SK-N-SH (cell line): Measurements from ENCODE around the gene ZNF503. TPM values are rescaled to one million over a fixed set of nuclear protein-coding genes. Genes with fewer than 3 reads are reported as not detected.

Source experiments
- CTCF ChIA-PET: fragments of 300-600, 350-600 bp; formaldehyde crosslinking; extraction: SDS; loops from one replicate; lab custom pipeline; 2021; lab: Yijun Ruan, JAX
- POLR2A ChIA-PET: fragments of 350-600 bp; sonication (Branson Sonifier 250); formaldehyde crosslinking; extraction: SDS; loops from one replicate; lab custom pipeline; 2020; ENCODE audit warnings: antibody characterized with exemption, inconsistent platforms; lab: Yijun Ruan, JAX
- DNase-seq: peaks from one replicate; pipeline ENCODE4 v3.0.0; 2012
- H2AFZ ChIP-seq: fragments of 200-600 bp; sonication (generic); 2 replicates; pipeline ENCODE4 v1.8.1; 2016; ENCODE audit warnings: antibody characterized with exemption, mild to moderate bottlenecking, low read depth
- H3F3A ChIP-seq: fragments of 200-600 bp; sonication (generic); replicated peaks from 2 replicates; pipeline ENCODE3; 2016; ENCODE audit warnings: antibody characterized with exemption, mild to moderate bottlenecking; ENCODE audit not compliant: insufficient read depth
- H3K27ac ChIP-seq, 2 experiments: fragments of 200-500 bp in 1 of 2; fragments of 200-600 bp in 1 of 2; sonication (Bioruptor generic) in 1 of 2; sonication (generic), shearing (Covaris generic) in 1 of 2; 2 replicates each; pipeline versions ENCODE4 v1.5.1 to v1.6.1; 2014 to 2016; ENCODE audit warnings: low read depth in 2 of 2, inconsistent platforms in 1 of 2, low read length in 1 of 2, mild to moderate bottlenecking in 1 of 2, mixed read lengths in 1 of 2
- H3K27me3 ChIP-seq: fragments of 200-600 bp; sonication (generic), shearing (Covaris generic); 2 replicates; pipeline ENCODE4 v1.6.1; 2016; ENCODE audit warnings: mixed run types; ENCODE audit not compliant: insufficient read depth
- H3K36me3 ChIP-seq, 2 experiments: fragments of 200-500 bp in 1 of 2; fragments of 200-600 bp in 1 of 2; sonication (Bioruptor generic) in 1 of 2; sonication (generic) in 1 of 2; replicated peaks in 1 of 2; 2 replicates each; pipeline versions ENCODE3 to v1.5.1; 2014 to 2016; ENCODE audit warnings: low read length in 1 of 2, mild to moderate bottlenecking in 1 of 2; ENCODE audit not compliant: insufficient read depth in 2 of 2, control insufficient read depth in 1 of 2
- H3K4me1 ChIP-seq, 2 experiments: fragments of 200-500 bp in 1 of 2; fragments of 200-600 bp in 1 of 2; sonication (Bioruptor generic) in 1 of 2; sonication (generic), shearing (Covaris generic) in 1 of 2; 2 replicates each; pipeline versions ENCODE4 v1.5.1 to v1.6.1; 2014 to 2016; ENCODE audit warnings: low read depth in 1 of 2, low read length in 1 of 2, mixed run types in 1 of 2; ENCODE audit not compliant: insufficient read depth in 2 of 2, control insufficient read depth in 1 of 2
- H3K4me2 ChIP-seq: fragments of 200-600 bp; sonication (generic), shearing (Covaris generic); 2 replicates; pipeline ENCODE4 v1.6.1; 2017; ENCODE audit warnings: mixed run types
- H3K4me3 ChIP-seq, 2 experiments: fragments of 200-500 bp in 1 of 2; fragments of 200-600 bp in 1 of 2; sonication (Bioruptor generic) in 1 of 2; sonication (generic), shearing (Covaris generic) in 1 of 2; 2 replicates each; pipeline versions ENCODE4 v1.5.1 to v1.8.1; 2014 to 2016; ENCODE audit warnings: low read depth in 2 of 2, inconsistent platforms in 1 of 2, low read length in 1 of 2, mild to moderate bottlenecking in 1 of 2, mixed read lengths in 1 of 2, moderate library complexity in 1 of 2
- H3K79me2 ChIP-seq: fragments of 200-600 bp; sonication (generic); 2 replicates; pipeline ENCODE4 v1.8.1; 2017; ENCODE audit warnings: mild to moderate bottlenecking; ENCODE audit not compliant: insufficient read depth
- H3K9ac ChIP-seq: fragments of 200-600 bp; sonication (generic); 2 replicates; pipeline ENCODE4 v1.6.1; 2017; ENCODE audit warnings: mixed run types
- H3K9me2 ChIP-seq: fragments of 200-600 bp; sonication (generic); 2 replicates; pipeline ENCODE4 v1.6.1; 2017; ENCODE audit warnings: mixed run types
- H3K9me3 ChIP-seq: fragments of 200-600 bp; sonication (generic); 2 replicates; pipeline ENCODE4 v1.6.1; 2017; ENCODE audit warnings: mixed run types, mild to moderate bottlenecking, moderate library complexity
- H4K20me1 ChIP-seq: fragments of 200-600 bp; sonication (generic); 2 replicates; pipeline ENCODE4 v1.6.1; 2017; ENCODE audit warnings: mild to moderate bottlenecking, mixed run types; ENCODE audit not compliant: insufficient read depth
- EZH2phosphoT487 ChIP-seq: fragments of 200-600 bp; sonication (generic); IDR thresholded peaks from 2 replicates; pipeline ENCODE4 v1.6.1; 2017; ENCODE audit warnings: low read depth, mixed run types, mild to moderate bottlenecking, antibody characterized with exemption, moderate library complexity, borderline replicate concordance
- FOXJ3 ChIP-seq: sonication (generic); formaldehyde crosslinking; IDR thresholded peaks from 2 replicates; pipeline ENCODE4 v1.5.1; 2020; ENCODE audit warnings: mild to moderate bottlenecking, missing genetic modification reagents
- FOXM1 ChIP-seq: IDR thresholded peaks from 2 replicates; pipeline ENCODE4 v1.4.0; 2012; ENCODE audit warnings: low read depth, mild to moderate bottlenecking
- MEF2A ChIP-seq: IDR thresholded peaks from 2 replicates; pipeline ENCODE4 v1.4.0; 2012; ENCODE audit warnings: low read depth, borderline replicate concordance
- MXI1 ChIP-seq: IDR thresholded peaks from 2 replicates; pipeline ENCODE4 v1.6.1; 2012; ENCODE audit warnings: mild to moderate bottlenecking, low read depth, low read length, improper control_type of control experiment
- NFIC ChIP-seq: IDR thresholded peaks from 2 replicates; pipeline ENCODE4 v1.4.0; 2012; ENCODE audit warnings: borderline replicate concordance
- NRF1 ChIP-seq: IDR thresholded peaks from 2 replicates; pipeline ENCODE4 v1.6.1; 2012; ENCODE audit warnings: low read depth, mild to moderate bottlenecking, low read length
- PBX3 ChIP-seq: IDR thresholded peaks from 2 replicates; pipeline ENCODE4; 2012
- POLR2AphosphoS5 ChIP-seq: IDR thresholded peaks from 2 replicates; pipeline ENCODE4 v1.6.1; 2012; ENCODE audit warnings: low read depth, low read length
- RAD21 ChIP-seq: IDR thresholded peaks from 2 replicates; pipeline ENCODE4 v1.6.1; 2012; ENCODE audit warnings: mild to moderate bottlenecking, low read length
- RCOR1 ChIP-seq: fragments of 150-350 bp; IDR thresholded peaks from 2 replicates; pipeline ENCODE4 v1.6.1; 2017; ENCODE audit warnings: antibody characterized with exemption, low read length
- RXRA ChIP-seq: IDR thresholded peaks from 2 replicates; pipeline ENCODE4 v1.4.0; 2012; ENCODE audit warnings: low read depth, mild to moderate bottlenecking, borderline replicate concordance
- TCF12 ChIP-seq: IDR thresholded peaks from 2 replicates; pipeline ENCODE4 v1.4.0; 2012
- TEAD4 ChIP-seq: IDR thresholded peaks from 2 replicates; pipeline ENCODE4 v1.4.0; 2012; ENCODE audit warnings: mild to moderate bottlenecking, borderline replicate concordance; ENCODE audit not compliant: insufficient read depth
- WGBS: methylation state at CpG from one replicate; pipeline ENCODE4 v1.1.6; 2017; ENCODE audit warnings: low lambda C conversion rate; 5-methylcytosine and 5-hydroxymethylcytosine counted together
- polyA plus RNA-seq, 3 experiments: library from polyadenylated mRNA; depleted of rRNA; stranded (reverse); fragments of >200 nt; gene quantifications; 2 replicates each; pipeline ENCODE4 v1.2.3, GENCODE V29; 2012
- TF ChIP-seq, protein P1 (sequence below): fragments of 150-350 bp; IDR thresholded peaks from 2 replicates; pipeline ENCODE4 v1.6.1; 2017; ENCODE audit warnings: antibody characterized with exemption, low read length, low read depth, borderline replicate concordance
- TF ChIP-seq, protein P2 (sequence below): IDR thresholded peaks from 2 replicates; pipeline ENCODE4 v1.4.0; 2012; ENCODE audit warnings: low read depth, borderline replicate concordance

ZNF503 gene
- polyA plus RNA-seq, 1 of the 3 experiments (the other 2 are of a cell fraction) = 5.9 TPM

DNA sequence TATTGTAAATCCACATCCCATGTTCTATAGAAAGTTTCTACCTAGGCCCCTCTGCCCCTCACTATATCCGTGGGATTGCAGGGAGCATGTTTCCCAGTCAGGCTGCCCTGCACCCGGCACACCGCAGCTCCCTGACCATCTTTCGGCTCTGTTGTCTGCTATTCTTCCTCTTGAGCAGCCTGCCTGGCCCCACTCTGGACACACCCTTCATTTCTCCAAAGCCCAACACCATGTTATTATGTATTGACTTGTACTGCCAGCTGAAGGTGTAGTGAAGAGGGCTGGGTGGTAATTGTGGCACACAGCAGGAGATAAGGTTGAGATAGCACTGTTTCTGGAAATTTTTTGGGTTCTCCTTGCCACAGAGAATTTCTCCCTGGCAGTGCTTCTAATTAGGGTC lies 39.6 kb upstream of the ZNF503 start:
- Histone ChIP-seq H3K27ac (no peak overlapping the region), H2AFZ (no peak overlapping the region), H3F3A (no peaks in the 10 kb centered on the region), H3K27me3 (no peaks in the 10 kb centered on the region), H3K4me1 (no peaks in the 10 kb centered on the region), H4K20me1 (no peaks in the 10 kb centered on the region), H3K9me3 (peaks cover 5% of the 10 kb centered on the region; the same call in 1 of the 2 replicates), H3K4me2 (no peak overlapping the region), H3K4me3 (no peak overlapping the region), H3K36me3 (no peaks in the 10 kb centered on the region), H3K79me2 (no peaks in the 10 kb centered on the region), H3K9me2 (no peaks in the 10 kb centered on the region), H3K9ac (no peak overlapping the region)
- WGBS = 77% methylated on average over 4 of the region's 4 CpGs
- ChIA-PET POLR2A (no interaction called here), CTCF (interaction anchor here (0.5 kb wide), 1 partner anchor 1271 kb away, joined by 3 read pairs; no protein-coding TSS in a partner anchor)
- TF ChIP-seq POLR2AphosphoS5 = no peak
- TF ChIP-seq MEF2A = no peak
- TF ChIP-seq MXI1 = no peak
- TF ChIP-seq FOXJ3 = no peak
- TF ChIP-seq, protein P1, sequence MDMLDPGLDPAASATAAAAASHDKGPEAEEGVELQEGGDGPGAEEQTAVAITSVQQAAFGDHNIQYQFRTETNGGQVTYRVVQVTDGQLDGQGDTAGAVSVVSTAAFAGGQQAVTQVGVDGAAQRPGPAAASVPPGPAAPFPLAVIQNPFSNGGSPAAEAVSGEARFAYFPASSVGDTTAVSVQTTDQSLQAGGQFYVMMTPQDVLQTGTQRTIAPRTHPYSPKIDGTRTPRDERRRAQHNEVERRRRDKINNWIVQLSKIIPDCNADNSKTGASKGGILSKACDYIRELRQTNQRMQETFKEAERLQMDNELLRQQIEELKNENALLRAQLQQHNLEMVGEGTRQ = no peak
- no peak for TF ChIP-seq PBX3
- TF ChIP-seq NFIC = no peak
- no peak for TF ChIP-seq RCOR1
- TF ChIP-seq RAD21 = no peak
- no peak for TF ChIP-seq RXRA
- TF ChIP-seq TEAD4 = no peak
- no peak for TF ChIP-seq EZH2phosphoT487
- no peak for TF ChIP-seq FOXM1
- no peak for DNase-seq

GRCh38 chr10:75440271-75440793 lies 38.8 kb upstream of the ZNF503 start:
- H3K27me3 ChIP-seq = no peaks in the 10 kb centered on the region
- no peaks in the 10 kb centered on the region for H4K20me1 ChIP-seq
- H3K4me3 ChIP-seq = no peak overlapping the region
- no peak overlapping the region for H2AFZ ChIP-seq
- peaks cover 5% of the 10 kb centered on the region; the same call in 1 of the 2 replicates for H3K9me3 ChIP-seq
- no peaks in the 10 kb centered on the region for H3K36me3 ChIP-seq
- TF ChIP-seq TCF12 (no peak), NRF1 (no peak), RXRA (no peak), FOXJ3 (no peak), POLR2AphosphoS5 (no peak), MEF2A (no peak), RCOR1 (no peak)
- TF ChIP-seq, protein P1 = no peak
- TF ChIP-seq, protein P2, sequence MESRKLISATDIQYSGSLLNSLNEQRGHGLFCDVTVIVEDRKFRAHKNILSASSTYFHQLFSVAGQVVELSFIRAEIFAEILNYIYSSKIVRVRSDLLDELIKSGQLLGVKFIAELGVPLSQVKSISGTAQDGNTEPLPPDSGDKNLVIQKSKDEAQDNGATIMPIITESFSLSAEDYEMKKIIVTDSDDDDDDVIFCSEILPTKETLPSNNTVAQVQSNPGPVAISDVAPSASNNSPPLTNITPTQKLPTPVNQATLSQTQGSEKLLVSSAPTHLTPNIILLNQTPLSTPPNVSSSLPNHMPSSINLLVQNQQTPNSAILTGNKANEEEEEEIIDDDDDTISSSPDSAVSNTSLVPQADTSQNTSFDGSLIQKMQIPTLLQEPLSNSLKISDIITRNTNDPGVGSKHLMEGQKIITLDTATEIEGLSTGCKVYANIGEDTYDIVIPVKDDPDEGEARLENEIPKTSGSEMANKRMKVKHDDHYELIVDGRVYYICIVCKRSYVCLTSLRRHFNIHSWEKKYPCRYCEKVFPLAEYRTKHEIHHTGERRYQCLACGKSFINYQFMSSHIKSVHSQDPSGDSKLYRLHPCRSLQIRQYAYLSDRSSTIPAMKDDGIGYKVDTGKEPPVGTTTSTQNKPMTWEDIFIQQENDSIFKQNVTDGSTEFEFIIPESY = no peak
- DNase-seq = no peak
- no peak overlapping the region for H3K27ac ChIP-seq
- no peaks in the 10 kb centered on the region for H3K9me2 ChIP-seq
- H3F3A ChIP-seq = no peaks in the 10 kb centered on the region
- H3K4me2 ChIP-seq = no peak overlapping the region
- H3K79me2 ChIP-seq = no peaks in the 10 kb centered on the region
- H3K4me1 ChIP-seq = no peaks in the 10 kb centered on the region
- CTCF ChIA-PET = no interaction called here
- WGBS = 75% methylated on average over 4 of the region's 4 CpGs
- POLR2A ChIA-PET = no interaction called here
- no peak overlapping the region for H3K9ac ChIP-seq
